Hematopoietic multipotent progenitor cell treated with erythropoietin and hydrocortisone succinate and interleukin-3 and kit ligand, for 4 days (in vitro differentiated cells): ENCODE results near the gene HEXIM1.

Experiments used
- DNase-seq: peaks from one replicate; pipeline ENCODE4 v3.0.0-alpha.2; 2015

Gene HEXIM1, protein sequence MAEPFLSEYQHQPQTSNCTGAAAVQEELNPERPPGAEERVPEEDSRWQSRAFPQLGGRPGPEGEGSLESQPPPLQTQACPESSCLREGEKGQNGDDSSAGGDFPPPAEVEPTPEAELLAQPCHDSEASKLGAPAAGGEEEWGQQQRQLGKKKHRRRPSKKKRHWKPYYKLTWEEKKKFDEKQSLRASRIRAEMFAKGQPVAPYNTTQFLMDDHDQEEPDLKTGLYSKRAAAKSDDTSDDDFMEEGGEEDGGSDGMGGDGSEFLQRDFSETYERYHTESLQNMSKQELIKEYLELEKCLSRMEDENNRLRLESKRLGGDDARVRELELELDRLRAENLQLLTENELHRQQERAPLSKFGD

DNA sequence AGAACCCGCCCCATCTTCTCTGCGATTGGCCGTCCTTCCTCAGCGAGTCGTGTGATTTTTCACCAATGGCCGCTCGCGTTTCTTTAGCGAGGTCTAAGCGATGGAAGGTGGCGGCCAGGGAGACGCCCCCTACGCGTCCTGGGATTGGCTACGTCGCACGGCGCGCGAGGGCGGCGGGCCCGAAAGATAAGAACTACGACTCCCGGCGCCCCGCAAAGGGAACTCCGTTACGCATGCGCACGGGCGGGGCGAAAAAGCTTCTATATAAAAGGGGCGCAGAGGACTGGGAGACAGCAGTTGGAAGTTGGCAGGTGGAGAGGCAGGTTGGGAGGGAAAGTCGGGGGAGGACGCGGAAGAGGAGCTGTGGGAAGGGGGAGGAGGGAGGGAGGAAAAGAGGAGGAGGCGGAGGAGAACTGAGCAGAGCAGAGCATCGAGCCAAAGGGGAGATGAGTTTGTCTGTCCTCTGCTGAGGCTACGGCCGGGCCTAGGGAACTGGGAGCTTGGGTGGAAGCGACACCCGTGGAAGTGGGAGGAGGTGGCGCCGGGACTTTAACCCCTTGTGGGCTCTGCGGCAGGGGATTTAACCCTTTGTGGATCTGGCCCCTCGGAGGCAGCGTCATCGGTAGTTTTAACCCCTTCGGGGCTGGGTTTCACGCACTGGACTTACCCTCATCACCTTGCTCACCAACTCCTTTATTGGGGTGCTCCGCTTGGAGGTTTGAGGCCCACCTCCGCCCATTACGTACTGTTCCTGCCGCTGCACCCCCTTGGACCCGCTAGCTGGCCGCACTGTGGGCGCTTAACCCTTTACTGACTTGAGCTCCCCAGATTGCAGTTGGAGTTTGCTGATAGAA lies at the start of gene HEXIM1:
Gene HEXIM1, plus strand, starts transcription at position 293 of the 854 bp plus-strand sequence. CDS start 716 bp downstream, outside the sequence.
- peak; percentile 100 for DNase-seq

DNA sequence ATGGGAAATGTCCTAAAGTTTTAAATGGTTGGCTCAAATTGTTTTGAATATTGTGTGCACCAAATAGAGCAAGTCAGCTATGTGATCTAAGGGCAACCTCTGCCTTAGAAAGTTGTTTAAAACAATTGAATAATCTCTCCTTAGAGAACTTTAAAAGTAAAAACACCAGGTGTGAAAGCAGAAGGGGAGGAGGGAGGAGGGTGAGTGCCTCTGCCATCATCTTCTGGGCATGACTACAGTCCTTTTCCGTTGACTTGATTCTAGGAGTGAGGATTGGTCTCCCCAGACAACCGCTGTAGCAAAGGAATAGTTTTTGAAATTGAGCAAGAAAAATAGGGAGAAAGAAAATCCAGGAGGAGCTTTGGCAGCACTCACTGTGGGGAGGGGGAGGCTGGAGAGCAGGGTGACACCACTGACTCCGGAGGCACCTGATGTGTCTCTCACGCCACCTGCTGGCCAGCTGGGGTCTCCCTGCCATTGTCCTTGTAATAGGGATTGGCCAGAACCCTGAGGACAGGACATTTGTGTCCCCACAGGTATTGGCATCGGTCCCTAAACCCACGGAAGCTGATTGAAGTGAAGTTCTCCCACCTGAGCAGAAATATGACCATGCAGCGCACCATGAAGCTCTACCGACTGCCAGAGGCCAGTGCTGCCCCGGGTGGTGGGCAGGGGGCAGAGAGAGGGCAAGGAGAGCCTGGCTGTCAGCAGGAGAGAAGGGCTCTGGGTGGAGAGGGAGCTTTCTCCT lies 49.2 kb upstream of the HEXIM1 start:
- peak; percentile 86 for DNase-seq

DNA sequence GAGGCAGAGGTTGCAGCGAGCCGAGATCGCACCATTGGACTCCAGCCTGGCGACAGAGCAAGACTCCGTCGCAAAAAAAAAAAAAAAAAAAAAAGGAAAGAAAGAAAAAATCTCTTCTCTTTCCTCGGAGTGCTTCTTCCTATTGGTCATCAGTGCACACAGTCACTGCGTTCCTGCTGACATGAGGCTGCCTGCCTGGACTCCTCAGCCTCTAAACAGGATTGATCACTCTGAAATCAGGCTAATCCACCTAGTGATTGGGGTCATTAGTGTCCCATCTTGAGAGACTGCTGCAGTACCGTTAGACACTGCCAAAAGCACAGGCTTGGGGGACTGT lies 46.8 kb upstream of the HEXIM1 start:
- no peak for DNase-seq

DNA sequence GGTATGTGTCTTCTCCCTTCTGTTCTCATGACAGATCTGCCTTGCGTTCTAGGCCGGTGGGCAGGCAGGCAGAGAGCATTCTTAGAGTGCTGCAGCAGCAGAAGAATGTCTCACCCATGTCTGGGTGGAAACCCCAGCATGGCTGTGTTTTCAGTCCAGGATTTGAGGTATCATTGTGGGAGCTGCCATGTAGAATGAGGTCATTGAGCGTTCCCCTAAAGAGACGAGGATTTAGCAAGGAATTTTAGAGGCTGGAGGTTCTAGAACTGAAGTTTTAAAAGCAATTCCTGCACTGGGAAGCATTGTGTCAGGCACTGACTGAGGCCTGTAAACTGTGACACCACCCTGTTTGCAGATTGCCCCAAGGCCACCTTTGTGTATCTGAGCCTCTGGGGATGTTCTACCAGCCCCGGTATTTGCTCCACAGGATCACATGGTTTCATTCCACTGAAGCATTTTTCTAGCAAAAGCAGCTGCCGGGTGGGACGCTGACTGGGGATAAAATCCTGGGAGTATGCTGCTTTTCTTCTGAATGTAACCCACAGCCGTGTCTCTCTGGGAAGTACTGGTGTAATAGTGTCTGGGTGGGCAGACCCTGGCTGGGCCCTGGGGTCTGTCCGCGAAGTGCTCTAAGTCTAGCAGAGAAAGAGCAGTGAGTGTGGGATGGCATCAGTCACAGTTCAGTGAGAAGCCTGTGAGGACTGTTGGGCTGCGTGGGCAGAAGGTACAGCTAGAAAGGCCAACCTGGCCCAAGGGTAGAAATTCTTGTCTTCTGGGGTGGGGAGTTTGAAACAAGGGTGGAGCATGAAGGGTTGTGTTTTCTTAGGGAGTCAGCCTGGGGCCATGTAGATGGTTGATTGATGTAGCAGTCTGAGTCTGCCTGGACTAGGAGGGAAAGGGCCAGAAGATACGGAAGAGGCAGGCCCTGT lies 46.1 kb upstream of the HEXIM1 start:
- no peak for DNase-seq

DNA sequence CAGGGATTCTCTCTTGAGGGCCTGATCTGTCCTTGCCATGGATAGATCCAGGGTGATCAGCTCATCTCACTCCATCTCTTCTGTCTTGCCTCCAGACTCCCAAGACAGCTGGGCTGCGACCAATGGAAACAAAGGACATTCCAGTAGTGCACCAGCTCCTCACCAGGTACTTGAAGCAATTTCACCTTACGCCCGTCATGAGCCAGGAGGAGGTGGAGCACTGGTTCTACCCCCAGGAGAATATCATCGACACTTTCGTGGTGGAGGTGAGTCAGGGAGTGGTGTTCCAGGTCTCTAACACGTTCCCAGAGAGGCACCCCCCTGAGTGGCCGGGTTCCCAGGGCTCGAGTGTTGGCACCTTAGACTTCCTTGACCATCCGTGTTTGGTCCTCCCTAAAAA lies 45.4 kb upstream of the HEXIM1 start:
- DNase-seq, result no peak

DNA sequence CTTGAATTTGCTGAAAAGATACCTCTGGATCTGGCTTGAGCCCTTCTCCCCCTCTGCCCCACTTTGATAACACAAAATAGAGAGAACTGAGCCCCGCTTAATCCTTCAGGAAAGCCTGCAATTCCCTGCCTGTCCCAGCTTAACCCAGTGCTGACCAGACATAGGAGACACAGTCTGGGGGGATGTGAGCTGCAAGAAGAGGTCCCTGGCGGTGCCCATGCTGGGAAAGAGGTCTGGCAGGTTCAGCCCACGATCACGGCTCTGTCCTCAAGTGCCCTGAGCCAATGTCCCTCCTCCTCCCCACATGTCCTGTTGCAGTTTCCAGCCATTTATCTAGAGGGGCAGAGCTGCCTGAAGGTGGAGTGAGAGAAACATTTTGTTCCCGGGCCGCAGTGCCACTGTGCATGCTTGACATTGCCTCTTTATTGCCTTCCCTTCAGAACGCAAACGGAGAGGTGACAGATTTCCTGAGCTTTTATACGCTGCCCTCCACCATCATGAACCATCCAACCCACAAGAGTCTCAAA lies 44.9 kb upstream of the HEXIM1 start:
- no peak for DNase-seq

DNA sequence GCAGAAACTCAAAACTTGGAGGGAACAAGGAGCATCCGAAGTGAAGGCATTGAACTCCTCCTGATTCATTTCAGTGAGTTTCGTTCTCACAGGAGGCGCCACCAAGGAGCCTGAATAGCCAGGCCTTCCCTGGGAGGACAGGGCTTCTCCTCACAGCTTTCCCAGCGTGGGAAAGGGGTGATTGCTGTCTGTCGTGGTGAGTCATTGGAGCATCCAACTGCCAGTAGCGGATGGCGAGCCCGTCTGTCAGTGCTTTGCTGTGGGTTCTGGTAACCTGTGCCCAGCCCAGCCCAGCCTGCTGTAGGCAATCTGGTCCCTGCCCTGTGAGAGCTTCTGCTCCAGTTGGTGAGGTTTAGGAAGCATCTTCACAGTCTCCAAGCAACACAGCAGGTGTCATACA lies 44.2 kb upstream of the HEXIM1 start:
- no peak for DNase-seq

DNA sequence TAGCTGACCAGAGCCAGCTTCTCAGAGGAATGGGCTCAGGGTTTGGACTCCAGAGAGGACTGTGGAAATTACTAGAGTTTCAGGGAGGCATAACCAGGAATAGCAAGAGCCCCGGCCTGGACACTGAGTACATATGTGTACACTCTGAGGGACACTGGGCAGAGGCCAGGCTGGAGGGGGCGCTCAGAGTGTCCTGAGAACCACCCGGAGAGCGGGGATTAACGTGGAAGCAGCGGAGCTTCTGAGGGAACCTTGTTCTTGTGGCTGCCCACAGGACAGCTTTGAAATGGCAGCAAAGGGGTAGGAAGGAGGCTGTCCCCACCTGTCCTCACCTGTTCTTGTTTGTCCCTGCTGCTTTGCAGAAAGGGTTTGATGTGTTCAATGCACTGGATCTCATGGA lies 43.8 kb upstream of the HEXIM1 start:
- no peak for DNase-seq

DNA sequence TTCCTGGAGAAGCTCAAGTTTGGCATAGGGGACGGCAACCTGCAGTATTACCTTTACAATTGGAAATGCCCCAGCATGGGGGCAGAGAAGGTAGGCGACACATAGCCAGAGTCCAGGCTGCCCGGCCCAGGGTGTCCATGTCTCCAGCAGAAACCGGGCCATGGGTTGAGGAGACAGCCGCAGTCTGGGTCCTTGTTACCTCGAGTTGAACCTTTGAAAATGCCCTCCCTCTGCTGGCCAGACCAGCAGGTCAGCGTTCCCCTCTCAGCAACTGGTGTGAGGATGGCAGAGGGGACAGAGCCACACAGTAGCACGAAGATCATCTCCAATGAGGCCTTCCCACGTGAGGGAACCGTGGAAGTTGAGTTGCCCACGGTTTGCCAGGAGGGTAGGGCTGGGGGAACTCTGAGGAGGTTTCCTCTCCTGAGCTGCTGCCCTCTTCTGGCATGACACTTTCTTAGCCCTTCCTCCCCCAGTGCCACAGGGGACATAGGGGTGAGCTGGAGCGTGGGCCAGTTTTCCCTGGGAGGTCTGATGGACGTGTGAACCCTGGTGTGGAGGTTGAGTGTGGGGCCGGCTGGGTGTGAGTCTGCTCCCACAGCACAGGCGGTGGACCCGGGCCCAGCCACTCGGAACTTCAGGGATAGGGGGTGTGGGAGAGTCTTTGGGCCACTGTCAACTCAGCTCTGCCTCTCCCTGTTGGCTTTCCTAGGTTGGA lies 43.2 kb upstream of the HEXIM1 start:
- DNase-seq, result no peak

DNA sequence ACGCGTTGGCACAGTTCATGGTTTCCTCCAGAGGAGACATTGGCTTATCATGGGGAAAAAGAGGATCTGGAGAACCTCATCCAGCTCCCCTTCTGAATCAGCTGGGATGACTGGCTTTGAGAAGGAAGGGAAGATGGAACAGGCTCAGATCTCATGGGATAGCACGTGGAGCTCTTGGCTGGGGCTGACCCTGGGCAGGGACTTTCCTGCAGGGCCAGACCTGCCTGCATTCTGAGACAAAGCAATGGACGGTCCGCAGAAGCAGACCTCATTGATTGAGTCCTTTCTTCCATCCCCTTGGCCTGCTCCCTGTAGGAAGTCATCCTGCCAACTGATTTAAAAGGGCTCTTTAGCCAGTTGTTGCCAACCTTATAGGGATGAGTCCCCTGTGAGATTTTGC lies 42.2 kb upstream of the HEXIM1 start:
- no peak for DNase-seq

DNA sequence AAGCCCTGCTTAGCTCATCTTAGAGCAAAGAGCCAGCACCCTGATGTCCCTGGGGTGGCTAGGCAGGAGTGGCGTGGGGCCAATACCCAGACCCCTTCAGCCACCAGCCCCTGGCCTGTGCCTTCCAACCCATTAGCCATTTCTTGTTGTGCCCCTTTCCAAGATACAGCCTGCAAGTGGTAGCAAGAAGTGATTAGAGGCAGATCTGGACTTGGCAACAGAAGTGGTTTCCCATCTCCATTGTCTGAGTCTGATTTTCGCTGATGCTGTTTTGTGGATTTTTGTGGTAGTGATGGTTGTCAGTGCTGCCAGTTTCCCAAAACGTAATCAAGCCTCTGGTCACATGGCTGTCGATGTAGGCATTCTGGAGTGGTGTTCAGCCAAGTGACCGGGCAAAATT lies 41.7 kb upstream of the HEXIM1 start:
- no peak for DNase-seq

DNA sequence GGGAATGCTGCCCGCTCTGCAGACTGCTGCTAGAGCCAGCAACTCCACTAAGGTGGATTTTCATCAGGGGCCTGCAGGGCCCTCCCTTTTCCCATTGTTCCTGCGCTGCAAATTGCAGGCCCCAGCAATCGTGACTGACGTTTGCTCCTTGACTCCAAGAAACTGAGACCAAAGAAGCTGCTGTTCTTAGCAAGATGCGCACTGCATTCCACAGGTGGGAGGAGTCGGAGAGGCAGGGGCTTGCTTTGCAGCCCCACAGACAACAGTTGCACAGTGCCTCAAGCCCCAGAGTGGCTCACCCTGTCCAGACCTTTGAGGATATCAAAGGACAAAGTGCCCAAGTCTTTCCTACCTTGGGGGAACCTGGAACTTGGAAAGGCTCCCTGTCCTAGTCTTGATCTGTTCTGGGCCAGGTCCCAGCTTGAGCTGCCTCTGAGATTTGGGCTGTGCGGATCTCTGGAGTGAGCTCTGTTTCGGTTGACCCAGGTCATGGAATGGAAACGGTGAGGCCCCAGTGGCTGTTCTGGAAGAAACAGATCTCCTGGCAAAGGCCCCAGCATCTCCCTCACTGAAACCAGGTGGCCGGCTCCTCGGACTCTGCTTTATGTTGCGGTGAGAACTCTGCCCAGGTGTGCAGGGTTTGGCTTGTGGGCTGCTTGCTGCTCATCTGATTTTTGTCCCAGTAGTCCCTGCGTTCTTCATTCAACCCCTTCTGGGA lies 40.8 kb upstream of the HEXIM1 start:
- DNase-seq, result no peak

DNA sequence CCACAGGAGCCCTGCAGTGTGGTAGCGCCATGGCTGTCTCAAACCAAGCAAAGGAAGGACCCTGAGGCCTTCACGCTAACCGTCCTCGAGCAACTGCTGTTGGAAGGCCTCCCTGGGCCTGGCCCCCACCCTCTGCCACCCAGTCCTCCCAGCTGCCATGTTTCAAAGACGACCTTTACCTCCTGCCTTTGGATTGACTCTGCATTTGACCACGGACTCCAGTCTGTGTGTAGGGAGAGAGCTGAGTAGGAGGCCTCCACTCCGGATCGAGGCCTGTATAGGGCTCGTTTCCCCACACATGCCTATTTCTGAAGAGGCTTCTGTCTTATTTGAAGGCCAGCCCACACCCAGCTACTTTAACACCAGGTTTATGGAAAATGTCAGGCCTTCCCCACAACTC lies 40.2 kb upstream of the HEXIM1 start:
- DNase-seq, result no peak

DNA sequence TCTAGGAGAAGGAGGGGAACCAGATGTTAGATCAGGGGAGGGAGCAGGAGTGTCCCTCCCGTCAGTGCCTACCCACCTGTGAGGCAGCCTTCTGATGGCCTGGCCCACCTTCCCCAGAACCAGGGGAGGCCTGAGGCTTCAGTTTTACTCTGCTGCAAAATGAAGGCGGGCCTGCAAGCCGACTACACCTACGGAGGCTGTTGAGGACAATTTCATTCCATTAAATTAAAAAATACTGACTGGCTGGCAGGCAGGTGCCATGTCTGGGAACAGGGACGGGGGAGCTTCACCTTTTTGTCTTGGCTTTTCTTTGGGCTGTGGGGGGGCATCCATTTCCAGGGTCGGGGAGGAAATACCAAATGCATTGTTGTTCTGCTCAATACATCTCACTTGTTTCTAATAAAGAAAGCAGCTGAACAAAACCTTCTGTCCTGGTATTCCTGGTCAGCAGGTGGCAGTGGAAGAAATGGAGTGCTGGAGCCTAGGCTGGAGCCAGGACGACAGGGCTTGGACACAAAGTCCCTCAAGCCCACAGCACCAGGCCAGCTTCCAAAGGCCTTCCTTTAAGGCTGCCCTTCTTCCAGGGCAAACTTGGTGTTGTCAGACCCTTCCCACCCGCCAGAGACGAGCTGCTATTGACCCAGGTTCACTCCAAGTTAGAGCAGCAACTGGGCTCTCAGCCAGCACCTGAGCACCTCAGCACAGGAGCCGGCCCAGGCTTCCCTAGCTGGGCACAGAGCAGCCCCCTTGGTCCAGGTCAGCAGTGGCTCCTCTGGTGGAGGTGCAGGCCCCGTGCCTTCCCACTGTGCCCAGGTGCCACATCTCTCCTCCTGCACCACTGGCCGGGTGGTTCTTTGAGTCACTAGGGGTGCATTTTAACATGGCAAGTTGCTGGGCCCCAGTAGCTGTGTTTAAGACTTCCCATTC lies 39.4 kb upstream of the HEXIM1 start:
- no peak for DNase-seq

DNA sequence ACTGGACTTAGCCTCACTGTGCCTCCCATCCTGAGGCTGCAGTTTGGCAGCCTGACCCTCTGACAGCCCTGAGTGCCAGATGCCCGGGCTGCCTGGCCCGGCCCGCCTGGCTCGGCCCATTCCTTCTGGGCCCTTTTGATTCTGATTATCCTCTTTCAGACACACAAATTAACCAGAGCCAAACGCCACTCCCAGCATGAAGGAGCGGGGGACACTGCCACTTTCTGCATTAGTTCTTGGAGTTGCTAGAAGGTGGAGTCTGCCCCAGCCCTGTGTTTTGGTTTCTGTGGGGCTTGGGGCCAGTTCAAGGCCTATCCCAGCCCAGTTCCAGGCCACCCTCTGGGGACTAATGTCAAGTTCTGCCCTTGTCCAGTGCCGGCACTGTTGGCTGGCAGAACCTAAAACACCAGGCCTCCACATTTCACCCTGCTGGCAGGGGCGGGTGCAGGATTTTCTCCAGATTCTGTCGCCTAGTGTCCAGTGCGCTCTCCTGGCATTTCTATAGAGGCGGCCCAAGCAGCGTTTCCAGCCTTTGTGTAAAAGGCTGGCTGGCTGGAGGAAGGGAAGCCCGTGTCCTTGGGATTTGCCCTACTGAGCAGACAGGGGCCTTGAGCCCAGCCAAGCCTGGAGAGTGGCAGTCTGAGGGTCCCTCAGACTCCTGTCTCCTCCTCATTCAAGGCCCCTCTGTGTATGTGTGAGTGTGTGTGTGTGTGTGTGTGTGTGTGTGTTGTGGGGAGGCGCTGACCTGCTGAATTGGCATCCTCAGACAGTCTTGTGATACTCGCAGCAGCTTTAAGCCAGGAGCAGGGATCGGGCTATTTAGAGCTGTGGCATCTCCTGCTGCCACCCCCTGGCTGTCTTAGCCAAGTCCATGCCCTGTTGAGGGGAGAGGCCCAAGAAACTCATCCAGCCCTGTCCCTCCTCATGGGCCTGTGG lies 37.3 kb upstream of the HEXIM1 start:
- no peak for DNase-seq

DNA sequence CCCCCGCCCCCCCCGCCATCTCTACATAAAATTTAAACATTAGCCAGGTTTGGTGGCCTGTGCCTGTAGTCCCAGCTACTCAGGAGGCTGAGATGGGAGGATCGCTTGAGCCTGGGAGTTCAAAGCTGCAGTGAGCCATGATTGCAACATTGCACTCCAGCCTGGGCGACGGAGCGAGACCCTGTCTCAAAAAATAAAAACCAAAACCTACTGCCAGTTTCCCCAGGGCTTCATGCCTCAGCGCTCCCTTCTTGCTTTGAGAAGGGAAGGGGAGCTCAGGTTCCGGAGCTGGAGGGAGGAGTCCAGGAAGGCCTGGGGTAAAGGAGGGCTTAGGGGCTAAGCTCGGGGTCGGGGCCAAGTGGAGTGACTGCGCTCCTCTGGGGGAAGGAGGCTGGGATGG lies 36.4 kb upstream of the HEXIM1 start:
- no peak for DNase-seq

DNA sequence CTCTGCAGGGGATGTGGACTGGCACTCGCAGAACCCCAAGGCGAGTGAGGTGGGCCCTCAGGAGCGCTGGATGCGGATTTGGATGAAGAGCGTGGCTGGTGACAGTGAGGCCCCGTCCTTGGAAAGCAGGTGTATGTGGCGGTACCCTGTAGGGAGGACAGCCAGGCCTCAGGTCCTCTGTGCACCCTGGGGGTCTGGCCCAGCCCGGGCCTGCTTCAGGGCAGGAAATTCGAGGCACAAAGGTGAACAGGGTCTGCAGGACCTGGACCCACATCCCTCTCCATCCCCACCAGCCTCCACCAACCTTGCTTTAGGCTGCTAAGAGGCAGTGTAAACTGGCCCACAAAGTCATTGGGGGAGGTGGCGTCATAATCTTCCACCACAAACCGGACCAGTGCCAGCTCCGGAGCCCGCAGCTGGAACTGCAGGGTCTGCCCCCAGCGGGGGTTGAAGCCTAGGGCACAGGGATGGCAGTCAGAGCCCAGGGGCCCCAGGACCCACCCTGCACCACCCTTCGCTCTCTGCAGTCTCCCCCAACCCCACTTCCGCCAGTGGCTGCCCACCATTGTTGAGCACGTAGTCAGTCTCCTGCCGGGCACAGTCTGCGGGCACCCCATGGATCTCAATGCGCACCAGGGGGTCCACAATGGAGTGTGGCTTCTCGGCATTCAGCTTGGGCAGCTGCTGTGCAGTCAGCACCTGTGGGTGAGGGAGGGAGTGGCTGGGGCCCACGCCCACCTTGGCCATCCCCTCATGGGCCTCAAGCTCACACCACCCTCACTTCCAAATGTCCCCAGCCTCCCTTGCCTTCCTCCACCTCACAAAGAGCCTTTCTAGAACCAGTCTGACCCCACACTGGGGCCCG lies 35.5 kb upstream of the HEXIM1 start:
- DNase-seq, result no peak

DNA sequence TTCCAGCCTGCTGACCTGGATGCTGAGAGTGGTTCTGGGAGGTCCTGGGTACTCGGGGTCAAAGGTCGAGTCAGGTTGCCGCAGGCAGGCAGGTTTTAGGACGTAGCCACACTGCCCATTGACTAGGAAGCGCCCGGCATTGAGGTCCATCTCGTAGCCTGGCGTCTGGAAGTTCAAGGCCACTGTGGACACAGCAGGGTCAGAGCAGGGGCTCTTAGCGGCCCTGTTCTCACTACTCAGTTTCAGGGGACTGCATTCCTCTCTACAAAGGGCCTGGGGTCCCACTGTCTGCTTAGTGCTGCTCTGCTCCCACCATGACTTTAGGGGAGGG lies 34.9 kb upstream of the HEXIM1 start:
- no peak for DNase-seq
